HG03064 (cell line): Measurements from ENCODE around the gene DYRK1B.

ENCODE experiments used
- ATAC-seq: cut with Tn5 transposase; IDR thresholded peaks from one replicate; pipeline ENCODE4 v1.9.1; 2021; ENCODE audit warnings: low read depth; ENCODE audit not compliant: unreplicated experiment

DYRK1B gene

GRCh38 chr19:39832341-39833083 lies 1.4 kb downstream of the DYRK1B start:
- no peak for ATAC-seq

GRCh38 chr19:39831679-39832078 lies 2.3 kb downstream of the DYRK1B start:
- ATAC-seq = no peak

DNA sequence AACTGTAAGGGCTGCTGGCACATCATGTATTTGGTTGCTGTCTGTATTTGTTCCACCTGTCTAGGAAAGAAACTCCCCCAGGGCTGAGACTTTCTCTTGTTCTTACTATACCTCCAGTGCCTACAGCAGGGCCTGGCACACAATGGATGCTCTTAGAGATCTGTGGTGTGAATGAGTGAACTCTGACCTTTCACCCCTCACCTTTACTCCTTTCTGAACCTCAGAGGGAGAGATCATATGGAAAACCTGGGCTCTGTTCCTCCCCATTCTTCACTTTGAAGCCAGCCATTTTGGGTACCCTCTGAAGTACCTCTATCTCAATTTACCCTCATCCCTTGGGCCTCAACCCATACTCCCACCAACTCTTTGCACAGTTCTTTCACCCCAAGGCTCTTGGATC lies 3.1 kb downstream of the DYRK1B start:
- no peak for ATAC-seq

- ATAC-seq = no peak
Measured at GRCh38 chr19:39830406-39830805, 3.6 kb downstream of the DYRK1B start.

GRCh38 chr19:39829702-39830275 lies 4.2 kb downstream of the DYRK1B start:
- no peak for ATAC-seq

GRCh38 chr19:39828654-39829032 lies 5.3 kb downstream of the DYRK1B start:
- ATAC-seq = no peak

- no peak for ATAC-seq
Measured at GRCh38 chr19:39828015-39828653, 5.8 kb downstream of the DYRK1B start.

GRCh38 chr19:39827216-39827615 lies 6.7 kb downstream of the DYRK1B start:
- ATAC-seq = no peak

DNA sequence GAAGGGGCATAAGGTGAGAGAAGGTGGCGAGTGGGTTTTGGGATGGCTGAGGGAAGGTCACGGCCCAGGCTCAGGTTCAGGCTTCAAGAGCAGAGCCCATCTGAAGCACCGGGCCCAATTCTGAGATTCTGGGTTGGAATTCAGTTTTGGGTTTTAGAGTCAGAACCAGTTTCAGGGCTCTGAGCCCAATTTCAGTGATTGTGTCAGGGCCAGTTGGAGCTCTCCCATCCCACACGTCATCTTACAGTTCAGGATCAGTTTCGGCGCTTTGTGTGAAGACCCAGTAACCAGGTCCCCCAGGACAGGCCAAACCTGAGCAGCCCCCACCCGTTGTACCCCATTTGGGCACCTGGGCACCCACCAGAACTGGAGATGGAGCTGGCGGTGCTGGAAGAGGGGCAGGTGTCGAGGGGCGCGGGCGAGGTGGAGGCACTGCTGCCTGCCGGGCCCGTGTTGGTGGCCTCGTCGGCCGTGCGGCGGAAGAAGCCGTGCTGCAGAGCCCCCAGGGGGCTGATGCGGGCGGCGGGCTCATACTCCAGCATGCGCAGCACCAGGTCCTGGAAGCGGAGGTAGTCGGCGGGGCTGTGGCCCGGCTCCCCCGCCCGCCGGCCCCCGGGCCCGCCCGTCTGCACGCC lies 7.5 kb downstream of the DYRK1B start:
- no peak for ATAC-seq

- ATAC-seq = no peak
Measured at GRCh38 chr19:39825531-39826076, 8.4 kb downstream of the DYRK1B start.

GRCh38 chr19:39825093-39825463 lies 8.9 kb downstream of the DYRK1B start:
- no peak for ATAC-seq

- peak; percentile 82 for ATAC-seq
Measured at GRCh38 chr19:39824143-39825092, 9.5 kb downstream of the DYRK1B start.

DNA sequence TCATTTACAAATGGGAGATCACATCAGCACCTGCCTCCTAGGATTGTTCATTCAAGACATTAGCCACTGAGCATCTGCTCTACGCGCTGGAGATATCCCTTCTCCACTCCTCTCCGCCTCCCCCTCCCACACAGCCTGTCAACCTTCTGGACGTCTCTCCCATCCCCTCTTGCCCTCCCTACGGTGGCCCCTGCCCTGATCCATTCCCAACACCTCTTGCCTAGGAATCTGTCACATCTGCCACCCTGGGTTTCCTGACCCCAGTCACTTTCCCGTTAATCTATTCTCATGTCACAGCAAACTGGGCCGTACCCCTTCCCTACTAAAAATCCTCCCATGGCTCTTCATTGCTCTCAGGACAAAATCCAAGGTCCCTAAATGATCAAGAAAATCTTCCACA lies 10.3 kb downstream of the DYRK1B start:
- ATAC-seq = no peak

GRCh38 chr19:39820696-39821095 lies 13.3 kb downstream of the DYRK1B start:
- no peak for ATAC-seq

GRCh38 chr19:39819786-39820185 lies 14.2 kb downstream of the DYRK1B start:
- no peak for ATAC-seq

- no peak for ATAC-seq
Measured at GRCh38 chr19:39818626-39819097, 15.3 kb downstream of the DYRK1B start.

- ATAC-seq = no peak
Measured at GRCh38 chr19:39817888-39818561, 15.9 kb downstream of the DYRK1B start.

DNA sequence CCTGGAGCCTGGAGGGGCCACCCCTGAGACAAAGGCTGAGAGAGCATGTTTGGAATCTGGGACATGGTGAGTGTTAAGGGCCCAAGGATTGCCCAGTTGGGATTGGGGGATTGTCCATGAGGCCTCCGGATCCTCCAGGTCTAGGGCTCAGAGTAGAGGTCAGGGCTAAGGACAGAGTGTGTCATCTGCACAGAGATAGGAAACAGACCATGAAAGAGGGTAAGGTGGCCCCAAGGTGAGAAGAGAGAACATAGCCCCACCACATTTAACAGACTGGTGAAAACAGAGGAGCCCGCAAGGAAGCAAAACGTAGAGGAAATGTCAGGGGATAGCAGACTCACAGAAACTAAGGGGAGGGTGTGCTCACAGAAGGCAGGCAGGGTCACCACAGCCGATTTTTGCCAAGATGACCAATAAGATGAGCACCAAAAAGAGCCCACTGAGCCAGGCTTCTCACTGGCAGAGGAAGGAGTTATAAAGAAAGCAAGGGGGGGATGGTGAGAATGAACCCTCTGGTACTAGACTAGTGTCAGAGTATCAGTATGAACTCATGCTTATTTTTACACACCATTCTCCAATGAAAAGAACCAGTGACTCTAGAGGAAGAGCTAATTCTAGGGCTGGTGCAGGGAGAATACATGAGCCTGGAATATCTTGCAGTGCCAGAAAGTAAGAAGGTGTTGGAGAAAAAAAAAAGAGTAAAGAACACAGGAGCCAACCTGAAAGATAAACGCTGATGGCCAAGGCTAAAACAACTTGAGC lies 17.5 kb downstream of the DYRK1B start:
- no peak for ATAC-seq

DNA sequence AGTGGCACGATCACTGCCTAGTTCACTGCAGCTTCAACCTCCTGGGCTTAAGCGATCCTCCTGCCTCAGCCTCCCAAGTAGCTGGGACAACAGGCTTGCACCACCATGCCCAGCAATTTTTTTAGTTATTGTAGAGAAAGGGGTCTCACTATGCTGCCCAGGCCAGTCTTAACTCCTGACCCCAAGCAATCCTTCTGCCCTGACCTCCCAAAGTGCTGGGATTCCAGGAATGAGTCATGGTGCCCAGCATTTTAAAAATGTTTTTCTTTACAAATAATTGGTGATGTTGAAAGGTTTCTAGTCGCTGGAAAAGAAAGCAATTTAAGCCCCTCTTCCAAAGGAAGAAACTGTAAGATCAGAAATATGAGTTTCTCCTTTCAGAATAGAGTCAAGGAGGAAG lies 19.4 kb downstream of the DYRK1B start:
- ATAC-seq = no peak
